Keratinocyte (primary cell): ENCODE results near the gene BASP1. TPM values are rescaled to one million over a fixed set of nuclear protein-coding genes. Genes with fewer than 3 reads are reported as not detected.
"Not testable (repeated sequence)": the region's sequence is repeated elsewhere in the genome, so short reads cannot be mapped to it uniquely, and the experiment has no call there.

Experiments
- DNase-seq: peaks from one replicate; pipeline ENCODE4 v3.0.0-alpha.2; 2011; ENCODE audit warnings: low read depth, missing footprints, low spot score
- FAIRE-seq: peaks from 2 replicates; lab custom pipeline; 2011; peaks lifted over from hg19 to GRCh38; lab: Jason Lieb, UNC
- H2AFZ ChIP-seq: 2 replicates; pipeline ENCODE4 v1.6.0; 2012; ENCODE audit warnings: low read length, control low read depth, inconsistent platforms; ENCODE audit not compliant: control insufficient read depth
- H3K27ac ChIP-seq: 2 replicates; pipeline ENCODE4 v1.5.1; 2011; ENCODE audit warnings: low read length; ENCODE audit not compliant: control insufficient read depth, insufficient read depth
- H3K27me3 ChIP-seq: 3 replicates; pipeline ENCODE4 v1.6.0; 2011; ENCODE audit warnings: low read length; ENCODE audit not compliant: control insufficient read depth, insufficient read depth; ENCODE audit errors: extremely low read depth
- H3K36me3 ChIP-seq, 2 experiments: 2 replicates in 1 of 2; 3 replicates in 1 of 2; pipeline ENCODE4 v1.5.1; 2011; ENCODE audit warnings: low read length in 2 of 2, mild to moderate bottlenecking in 1 of 2; ENCODE audit not compliant: control insufficient read depth in 2 of 2, insufficient read depth in 2 of 2; ENCODE audit errors: extremely low read depth in 1 of 2
- H3K4me1 ChIP-seq: 3 replicates; pipeline ENCODE4 v1.5.1; 2011; ENCODE audit warnings: low read length; ENCODE audit not compliant: control insufficient read depth, insufficient read depth; ENCODE audit errors: extremely low read depth
- H3K4me2 ChIP-seq: 3 replicates; pipeline ENCODE4 v1.6.0; 2011; ENCODE audit warnings: low read depth, low read length; ENCODE audit not compliant: control insufficient read depth, insufficient read depth; ENCODE audit errors: extremely low read depth
- H3K4me3 ChIP-seq, 3 experiments: fragments of 200-600 bp in 1 of 3; sonication (generic) in 1 of 3; 2 replicates in 2 of 3; 3 replicates in 1 of 3; pipeline ENCODE4 v1.5.1; 2011 to 2016; ENCODE audit warnings: low read length in 3 of 3, mild to moderate bottlenecking in 3 of 3, control low read depth in 2 of 3, inconsistent platforms in 1 of 3, low read depth in 1 of 3, mixed read lengths in 1 of 3, mixed run types in 1 of 3, moderate library complexity in 1 of 3; ENCODE audit not compliant: control insufficient read depth in 2 of 3, insufficient read depth in 2 of 3; ENCODE audit errors: extremely low read depth in 1 of 3
- H3K79me2 ChIP-seq: 2 replicates; pipeline ENCODE4 v1.6.0; 2012; ENCODE audit warnings: low read length; ENCODE audit not compliant: control insufficient read depth, insufficient read depth
- H3K9ac ChIP-seq: 3 replicates; pipeline ENCODE4 v1.6.0; 2011; ENCODE audit warnings: low read length; ENCODE audit not compliant: control insufficient read depth, insufficient read depth; ENCODE audit errors: extremely low read depth
- H3K9me1 ChIP-seq: 3 replicates; pipeline ENCODE4 v1.6.0; 2011; ENCODE audit warnings: low read length; ENCODE audit not compliant: control insufficient read depth, insufficient read depth; ENCODE audit errors: extremely low read depth
- H3K9me3 ChIP-seq: 2 replicates; pipeline ENCODE4 v1.5.1; 2012; ENCODE audit warnings: low read depth, low read length; ENCODE audit not compliant: control insufficient read depth
- H4K20me1 ChIP-seq: 3 replicates; pipeline ENCODE4 v1.6.0; 2011; ENCODE audit warnings: low read length; ENCODE audit not compliant: control insufficient read depth, insufficient read depth; ENCODE audit errors: extremely low read depth
- CTCF ChIP-seq, 3 experiments: IDR thresholded peaks in 1 of 3; conservative IDR thresholded peaks in 1 of 3; optimal IDR thresholded peaks in 1 of 3; 2 replicates in 2 of 3; 3 replicates in 1 of 3; pipeline versions ENCODE3 to v1.5.1; 2011; ENCODE audit warnings: low read length in 3 of 3, mild to moderate bottlenecking in 3 of 3, moderate library complexity in 2 of 3, control low read depth in 1 of 3, inconsistent platforms in 1 of 3; ENCODE audit not compliant: insufficient read depth in 2 of 3; ENCODE audit errors: extremely low read depth in 1 of 3
- EZH2 ChIP-seq: IDR thresholded peaks from one replicate; pipeline ENCODE4 v1.6.1; 2012; ENCODE audit warnings: inconsistent platforms, mild to moderate bottlenecking, low read length, moderate library complexity
- dilution Hi-C: fragments of 300-500 bp; cut with MboI; formaldehyde crosslinking; loops from one replicate; pipeline ENCODE4 v1.7.0; 2020; ENCODE audit warnings: low sequenced_read_pairs; ENCODE audit not compliant: extremely low pct_ligation_motif_present
- polyA plus RNA-seq, 5 experiments: library from polyadenylated mRNA; depleted of rRNA in 3 of 5; stranded (reverse) in 3 of 5; stranded (forward) in 1 of 5; unstranded in 1 of 5; fragments of >200 nt; gene quantifications; 1 replicate in 1 of 5; 2 replicates in 3 of 5; 3 replicates in 1 of 5; pipeline versions ENCODE4 v1.2.1 to v1.2.3, GENCODE V29; 2011 to 2012; ENCODE audit warnings: missing spikeins in 2 of 5, low read depth in 1 of 5, low replicate concordance in 1 of 5

BASP1 gene
- polyA plus RNA-seq, 1 donor (not counting 4 experiments of a cell fraction or from before 2014, with no cell fraction given) = 127 TPM

GRCh38 chr5:17309462-17309861 lies 92.0 kb downstream of the BASP1 start:
- no peaks in the 10 kb centered on the region for H3K36me3 ChIP-seq
- no peaks in the 10 kb centered on the region for H3K27me3 ChIP-seq
- FAIRE-seq (no peak), DNase-seq (no peak)
- no peak overlapping the region for H3K4me3 ChIP-seq
- no peak overlapping the region for H3K9ac ChIP-seq
- TF ChIP-seq CTCF (optimal IDR thresholded peaks at IDR 0.05 in 1 of 3, IDR thresholded peaks at IDR 0.05 in 1 of 3, conservative IDR thresholded peaks at IDR 0.05 in 1 of 3; ENCODE audit: extremely low read depth in 1 of 3, insufficient read depth in 2 of 3, low read length in 3 of 3) (no peak), EZH2 (no peak)
- no peaks in the 10 kb centered on the region for H3K79me2 ChIP-seq
- no peaks in the 10 kb centered on the region for H4K20me1 ChIP-seq
- H3K4me1 ChIP-seq = peaks cover 11% of the 10 kb centered on the region
- no peak overlapping the region for H3K4me2 ChIP-seq
- no peaks in the 10 kb centered on the region for H3K9me3 ChIP-seq
- dilution Hi-C loops = no loop called here
- no peak overlapping the region for H3K27ac ChIP-seq
- no peak overlapping the region for H2AFZ ChIP-seq
- no peaks in the 10 kb centered on the region for H3K9me1 ChIP-seq

GRCh38 chr5:17310502-17310901 lies 93.1 kb downstream of the BASP1 start:
- H3K36me3 ChIP-seq, H3K4me3 ChIP-seq, H3K9me1 ChIP-seq, H3K27ac ChIP-seq, H3K9ac ChIP-seq, H2AFZ ChIP-seq, H3K27me3 ChIP-seq, DNase-seq, H3K79me2 ChIP-seq, H3K9me3 ChIP-seq, H3K4me2 ChIP-seq, H4K20me1 ChIP-seq, FAIRE-seq, dilution Hi-C loops: not testable (repeated sequence)
- H3K4me1 ChIP-seq = peaks cover 18% of the 10 kb centered on the region

GRCh38 chr5:17311811-17312210 lies 94.4 kb downstream of the BASP1 start:
- H3K4me2 ChIP-seq, H3K9me3 ChIP-seq, FAIRE-seq, H3K4me3 ChIP-seq, H2AFZ ChIP-seq, H4K20me1 ChIP-seq, H3K27ac ChIP-seq, dilution Hi-C loops, H3K9ac ChIP-seq, H3K9me1 ChIP-seq, H3K27me3 ChIP-seq, H3K79me2 ChIP-seq, DNase-seq, H3K36me3 ChIP-seq: not testable (repeated sequence)
- H3K4me1 ChIP-seq = peaks cover 18% of the 10 kb centered on the region
